NCI-H2081 treated with DMSO at 0.1 percent for 48 hours (cell line): Measurements from ENCODE around the gene DVL3.

Experiments
- DNase-seq: peaks from one replicate; lab custom pipeline; 2025; lab: John Stamatoyannopoulos, UW

DVL3 gene

DNA sequence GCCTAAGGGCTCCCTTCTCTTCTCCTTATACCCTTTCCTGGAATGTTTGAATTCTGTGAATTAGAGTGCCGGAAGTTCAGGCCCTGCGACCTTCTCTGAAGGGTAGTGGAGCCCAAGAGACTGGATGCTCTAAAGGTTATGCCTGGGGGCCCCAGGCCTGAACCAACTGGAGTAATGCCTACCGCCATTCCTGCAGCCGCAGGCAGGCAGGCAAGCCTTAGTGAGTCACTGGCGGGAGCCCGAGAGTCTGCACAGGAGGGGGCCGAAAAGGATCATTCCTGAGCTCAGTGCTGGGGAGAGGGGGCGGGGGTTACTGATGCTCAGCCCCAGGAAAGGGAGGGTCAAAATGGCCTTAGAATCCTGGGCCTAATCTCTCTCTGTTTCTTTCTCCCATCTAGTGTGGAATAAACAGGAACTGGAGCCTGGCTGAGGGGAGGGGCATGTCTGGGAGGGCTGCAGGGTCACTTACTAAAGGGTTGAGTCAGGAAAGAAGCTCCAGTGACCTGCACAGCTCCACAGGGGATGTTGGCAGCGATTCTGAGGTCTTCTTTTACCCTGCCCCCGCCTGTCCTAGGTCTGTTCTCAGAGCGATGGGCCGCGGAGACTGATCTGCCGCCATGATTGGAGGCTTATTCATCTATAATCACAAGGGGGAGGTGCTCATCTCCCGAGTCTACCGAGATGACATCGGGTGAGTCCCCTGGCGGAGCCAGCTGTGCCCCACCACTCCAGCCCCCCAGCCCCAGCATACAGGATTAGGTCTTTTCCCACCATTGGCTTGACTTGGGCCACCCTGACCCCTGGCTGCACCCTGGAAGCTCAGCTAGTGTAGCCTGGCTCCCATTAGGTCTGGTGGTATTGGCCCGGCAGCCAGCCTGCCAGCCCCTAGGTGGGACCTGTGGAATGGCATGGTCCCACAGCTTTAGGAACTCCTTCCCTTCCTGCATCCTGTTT, 21.5 kb downstream of the DVL3 start:
- DNase-seq = no peak

DNA sequence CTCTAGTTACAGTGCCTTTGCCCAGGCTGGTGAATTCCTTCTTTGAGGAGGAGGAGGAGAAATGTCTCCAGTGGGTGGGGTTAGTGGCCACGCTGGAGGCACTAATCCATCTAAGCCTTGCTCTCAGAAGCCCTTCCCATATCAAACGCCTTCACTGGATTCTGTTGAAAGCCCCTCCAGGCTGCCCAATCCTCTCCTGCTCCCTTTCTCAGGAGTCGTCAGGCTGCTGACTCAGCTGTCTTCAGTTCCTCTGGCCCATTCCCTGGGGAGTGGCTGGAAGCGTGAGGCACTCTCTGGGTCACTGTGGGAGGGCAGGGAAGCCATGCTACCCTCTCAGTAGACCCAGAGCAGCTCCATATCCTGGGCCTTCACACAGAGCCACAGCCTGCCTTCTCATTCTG, 22.2 kb downstream of the DVL3 start:
- DNase-seq = no peak

DNA sequence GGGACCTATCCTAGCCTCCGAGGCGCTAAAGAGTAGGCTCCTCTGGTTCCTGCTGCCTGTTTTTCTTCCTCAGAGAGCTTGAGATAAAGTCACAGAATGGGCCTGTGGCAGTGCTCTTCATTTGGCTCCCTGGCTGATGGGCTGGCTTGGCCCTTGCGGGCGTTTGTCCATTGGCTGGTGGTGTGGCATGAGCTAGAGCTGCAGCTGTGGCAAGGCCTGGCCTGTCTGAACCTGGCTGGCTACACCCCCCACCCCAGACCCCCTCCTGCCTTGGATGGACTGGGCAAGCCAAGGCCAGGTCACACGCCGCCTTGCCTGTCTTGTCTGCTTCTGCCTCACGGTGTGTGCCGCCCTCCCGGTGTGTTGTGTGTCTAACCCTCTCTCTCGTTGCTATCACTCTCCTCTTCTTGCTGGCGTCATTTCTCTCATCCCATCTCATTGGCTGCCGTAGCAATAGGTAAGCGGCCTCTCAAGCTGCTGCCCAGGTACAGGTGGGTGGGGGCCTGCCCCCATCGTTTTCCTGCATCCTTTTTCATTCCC, 22.7 kb downstream of the DVL3 start:
- no peak for DNase-seq

DNA sequence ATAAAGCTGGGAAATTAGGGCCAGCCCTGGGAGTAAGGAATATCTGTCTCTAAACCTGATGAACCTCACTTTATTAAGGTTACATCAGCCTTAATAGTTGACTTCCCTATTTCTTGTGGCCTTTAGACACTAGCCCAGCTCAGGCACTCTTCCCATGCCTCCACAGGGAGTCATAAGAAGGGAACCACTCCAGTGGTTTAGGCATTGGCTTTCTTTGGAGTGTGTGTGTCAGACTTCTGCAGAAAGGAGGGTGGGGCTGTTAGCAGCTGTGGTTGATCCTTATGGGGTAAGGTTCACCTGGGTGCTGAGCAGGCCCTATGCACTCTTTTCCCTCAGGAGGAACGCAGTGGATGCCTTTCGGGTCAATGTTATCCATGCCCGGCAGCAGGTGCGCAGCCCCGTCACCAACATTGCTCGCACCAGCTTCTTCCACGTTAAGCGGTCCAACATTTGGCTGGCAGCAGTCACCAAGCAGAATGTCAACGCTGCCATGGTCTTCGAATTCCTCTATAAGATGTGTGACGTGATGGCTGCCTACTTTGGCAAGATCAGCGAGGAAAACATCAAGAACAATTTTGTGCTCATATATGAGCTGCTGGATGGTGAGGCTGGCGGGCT, 23.5 kb downstream of the DVL3 start:
- no peak for DNase-seq

DNA sequence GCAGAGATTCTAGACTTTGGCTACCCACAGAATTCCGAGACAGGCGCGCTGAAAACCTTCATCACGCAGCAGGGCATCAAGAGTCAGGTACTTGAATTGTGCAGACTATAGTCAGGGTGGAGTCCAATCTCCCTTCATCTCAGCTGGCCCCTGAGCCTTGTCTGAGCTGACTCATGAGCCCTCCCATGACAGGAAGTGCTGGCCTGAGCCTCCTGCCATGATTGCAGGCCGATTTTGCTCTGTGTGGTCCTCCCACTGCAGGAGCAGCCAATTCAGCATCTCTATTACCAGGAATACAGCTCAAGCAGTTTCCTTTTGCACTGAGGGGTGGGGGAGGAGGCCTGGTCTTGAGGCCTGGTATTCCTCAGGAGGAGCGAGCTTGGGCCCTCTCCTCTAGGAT, 25.0 kb downstream of the DVL3 start:
- DNase-seq = no peak

DNA sequence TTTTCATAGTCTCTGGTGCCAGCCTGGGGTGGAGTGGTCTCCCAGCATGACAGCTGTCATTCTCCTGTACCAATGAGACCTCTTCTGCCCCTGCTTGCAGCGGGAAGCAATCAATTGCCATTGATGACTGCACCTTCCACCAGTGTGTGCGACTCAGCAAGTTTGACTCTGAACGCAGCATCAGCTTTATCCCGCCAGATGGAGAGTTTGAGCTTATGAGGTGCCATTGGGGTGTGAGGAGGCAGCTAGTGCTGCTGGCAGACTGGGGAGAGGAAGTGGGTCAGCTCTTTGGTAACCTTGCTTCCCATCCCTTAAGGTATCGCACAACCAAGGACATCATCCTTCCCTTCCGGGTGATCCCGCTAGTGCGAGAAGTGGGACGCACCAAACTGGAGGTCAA, 26.4 kb downstream of the DVL3 start:
- DNase-seq = no peak

DNA sequence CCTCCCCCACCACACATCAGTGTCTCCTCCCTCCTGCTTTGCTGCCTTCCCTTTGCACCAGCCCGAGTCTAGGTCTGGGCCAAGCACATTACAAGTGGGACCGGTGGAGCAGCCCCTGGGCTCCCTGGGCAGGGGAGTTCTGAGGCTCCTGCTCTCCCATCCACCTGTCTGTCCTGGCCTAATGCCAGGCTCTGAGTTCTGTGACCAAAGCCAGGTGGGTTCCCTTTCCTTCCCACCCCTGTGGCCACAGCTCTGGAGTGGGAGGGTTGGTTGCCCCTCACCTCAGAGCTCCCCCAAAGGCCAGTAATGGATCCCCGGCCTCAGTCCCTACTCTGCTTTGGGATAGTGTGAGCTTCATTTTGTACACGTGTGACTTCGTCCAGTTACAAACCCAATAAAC, 28.5 kb downstream of the DVL3 start:
- no peak for DNase-seq

DNA sequence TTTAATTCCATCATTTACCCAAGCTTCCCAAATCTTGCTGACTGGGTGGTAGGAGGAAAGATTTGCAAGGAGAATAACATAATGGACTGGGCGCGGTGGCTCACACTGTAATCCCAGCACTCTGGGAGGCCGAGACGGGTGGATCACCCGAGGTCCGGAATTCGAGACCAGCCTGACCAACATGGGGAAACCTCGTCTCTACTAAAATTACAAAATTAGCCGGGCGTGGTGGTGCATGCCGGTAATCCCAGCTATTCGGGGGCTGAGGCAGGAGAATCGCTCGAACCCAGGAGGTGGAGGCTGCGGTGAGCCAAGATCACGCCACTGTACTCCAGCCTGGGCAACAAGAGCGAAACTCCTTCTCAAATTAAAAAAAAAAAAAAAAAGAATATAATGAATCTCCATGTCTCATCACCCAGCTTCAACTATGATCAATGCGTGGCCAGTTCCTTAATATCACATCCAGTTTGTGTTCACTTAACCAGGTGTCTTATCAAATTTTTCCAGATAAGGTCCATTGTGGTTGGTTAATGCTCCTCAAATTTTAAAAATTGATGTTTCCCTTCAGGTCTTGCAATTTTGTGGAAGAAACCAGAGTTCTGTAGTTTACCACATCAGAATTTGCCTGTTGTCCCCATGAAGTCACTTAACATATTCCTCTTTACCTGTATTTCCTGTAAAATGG, 29.5 kb downstream of the DVL3 start:
- DNase-seq = no peak

DNA sequence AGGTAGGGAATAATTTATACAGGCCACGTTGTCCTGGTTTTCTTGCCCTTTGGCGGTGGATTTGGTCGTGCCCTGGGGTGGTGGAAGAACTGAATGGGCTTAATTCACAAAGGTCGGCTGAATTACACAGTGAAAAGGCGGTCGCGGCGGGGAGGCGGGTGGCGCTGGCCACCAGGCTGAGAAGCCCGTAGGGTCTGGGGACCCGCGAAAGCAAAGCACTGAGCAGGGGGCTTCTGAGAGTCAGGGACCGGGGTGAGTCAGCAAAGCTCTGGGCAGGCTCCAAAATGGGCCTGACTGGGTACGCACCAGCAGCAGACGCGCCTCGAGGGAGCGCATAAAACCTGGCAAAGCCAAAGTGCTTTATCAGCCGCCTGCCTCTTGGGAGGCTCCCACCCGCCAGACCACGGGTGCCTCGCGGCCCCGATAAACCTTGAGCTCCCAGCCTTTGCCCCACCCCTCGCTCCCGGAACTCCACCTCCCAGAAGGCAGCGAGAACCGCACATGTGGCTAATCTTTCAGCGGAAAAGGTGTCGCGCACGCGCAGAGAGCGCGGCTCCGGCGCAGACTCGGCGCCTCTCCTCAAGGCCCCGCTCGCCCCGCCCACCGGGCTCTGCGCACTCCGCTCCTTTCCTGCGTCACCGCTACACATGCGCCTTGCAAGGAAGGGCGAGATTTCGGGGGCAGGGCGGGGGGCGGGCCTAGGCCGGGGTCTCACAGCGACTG, 30.4 kb downstream of the DVL3 start:
- DNase-seq = peak; percentile 99

DNA sequence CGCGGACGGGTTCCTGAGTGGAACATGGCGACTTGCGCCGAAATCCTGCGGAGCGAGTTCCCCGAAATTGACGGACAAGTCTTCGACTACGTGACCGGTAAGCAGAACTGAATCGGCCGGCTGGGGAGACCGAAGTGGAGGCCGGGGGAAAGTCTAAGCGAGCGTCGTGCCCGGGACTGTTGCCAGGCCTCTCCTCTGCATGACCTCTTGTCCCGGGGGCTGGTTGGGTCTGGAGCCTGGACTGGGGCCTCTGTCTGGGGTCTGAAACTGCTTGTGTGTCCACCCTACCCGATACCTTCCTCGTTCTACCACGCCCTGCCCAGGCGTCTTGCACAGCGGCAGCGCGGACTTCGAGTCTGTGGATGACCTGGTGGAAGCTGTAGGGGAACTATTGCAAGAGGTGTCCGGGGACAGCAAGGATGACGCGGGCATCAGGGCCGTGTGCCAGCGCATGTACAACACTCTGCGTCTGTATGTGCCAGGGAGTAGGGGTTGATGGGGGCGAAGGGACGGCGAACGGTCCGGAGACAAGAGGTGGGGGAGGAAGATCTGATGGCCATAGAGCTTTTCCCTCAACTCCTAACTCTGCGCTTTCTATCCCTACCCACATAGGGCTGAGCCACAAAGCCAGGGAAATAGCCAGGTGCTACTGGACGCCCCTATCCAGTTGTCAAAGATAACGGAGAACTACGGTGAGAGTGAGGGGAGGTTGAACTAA, 31.2 kb downstream of the DVL3 start, which contains the start of gene ABCF3:
Gene ABCF3, plus strand, starts transcription at position 16 of the 718 bp plus-strand sequence. Its CDS starts 9 bp downstream, at position 25.
- DNase-seq = no peak

DNA sequence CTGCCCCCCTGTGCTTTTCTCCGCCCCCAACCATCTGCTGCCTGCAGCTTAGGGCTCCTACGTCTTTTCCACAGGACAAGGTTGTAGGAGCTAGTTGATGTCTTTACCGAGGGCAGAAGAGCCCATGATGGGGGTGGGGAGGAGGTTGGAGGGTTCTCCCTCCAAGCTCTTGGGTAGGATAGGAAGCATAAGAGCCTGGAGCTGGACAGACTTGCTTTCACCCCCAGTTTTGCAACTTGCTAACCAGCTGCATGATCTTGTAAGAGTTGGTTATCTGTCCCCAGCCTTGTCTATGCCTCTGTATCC, 31.7 kb downstream of the DVL3 start:
- no peak for DNase-seq

DNA sequence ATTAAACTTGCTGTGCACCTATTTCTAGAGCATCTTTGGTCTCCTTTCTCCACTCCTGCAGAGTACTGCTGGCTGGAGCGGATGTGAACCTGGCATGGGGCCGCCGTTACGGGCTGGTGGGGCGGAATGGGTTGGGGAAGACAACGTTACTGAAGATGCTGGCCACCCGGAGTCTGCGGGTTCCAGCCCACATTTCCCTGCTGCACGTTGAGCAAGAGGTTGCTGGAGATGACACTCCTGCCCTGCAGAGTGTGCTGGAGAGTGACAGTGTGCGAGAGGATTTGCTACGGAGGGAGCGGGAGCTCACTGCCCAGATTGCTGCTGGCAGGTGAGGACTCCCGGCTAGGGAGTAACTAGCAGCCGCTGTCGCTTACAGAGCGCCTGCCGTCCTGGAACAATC, 32.9 kb downstream of the DVL3 start:
- no peak for DNase-seq

DNA sequence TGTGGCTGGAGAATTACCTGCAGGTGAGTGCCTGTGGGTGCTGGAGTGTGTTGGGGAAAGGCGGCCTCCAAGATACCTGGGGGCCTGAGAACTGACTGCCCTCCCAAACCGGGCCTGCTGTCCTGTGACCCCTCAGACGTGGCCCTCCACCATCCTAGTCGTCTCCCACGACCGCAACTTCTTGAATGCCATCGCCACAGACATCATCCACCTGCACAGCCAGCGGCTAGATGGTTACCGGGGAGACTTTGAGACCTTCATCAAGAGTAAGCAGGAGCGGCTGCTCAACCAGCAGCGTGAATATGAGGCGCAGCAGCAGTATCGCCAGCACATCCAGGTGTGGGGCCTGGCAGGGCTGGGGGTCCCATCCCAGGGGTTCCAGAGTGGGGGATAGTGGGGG, 34.2 kb downstream of the DVL3 start:
- no peak for DNase-seq

DNA sequence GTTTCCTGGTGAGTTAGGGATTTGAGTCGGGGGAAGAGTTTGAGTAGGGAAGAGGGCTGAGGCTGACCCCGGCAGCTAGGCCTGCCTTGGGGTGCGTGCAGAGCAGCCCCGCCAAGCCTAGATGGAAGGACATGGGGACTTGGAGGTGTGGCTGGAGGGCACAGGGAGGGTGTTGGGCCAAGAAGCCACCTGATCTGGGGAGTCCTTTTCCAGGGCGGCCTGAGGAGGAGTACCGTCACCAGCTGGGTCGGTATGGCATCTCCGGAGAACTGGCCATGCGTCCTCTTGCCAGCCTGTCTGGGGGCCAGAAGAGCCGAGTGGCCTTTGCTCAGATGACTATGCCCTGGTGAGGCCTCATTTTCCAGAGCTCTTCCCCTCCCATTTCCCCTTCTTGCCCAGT, 37.7 kb downstream of the DVL3 start:
- DNase-seq = no peak

DNA sequence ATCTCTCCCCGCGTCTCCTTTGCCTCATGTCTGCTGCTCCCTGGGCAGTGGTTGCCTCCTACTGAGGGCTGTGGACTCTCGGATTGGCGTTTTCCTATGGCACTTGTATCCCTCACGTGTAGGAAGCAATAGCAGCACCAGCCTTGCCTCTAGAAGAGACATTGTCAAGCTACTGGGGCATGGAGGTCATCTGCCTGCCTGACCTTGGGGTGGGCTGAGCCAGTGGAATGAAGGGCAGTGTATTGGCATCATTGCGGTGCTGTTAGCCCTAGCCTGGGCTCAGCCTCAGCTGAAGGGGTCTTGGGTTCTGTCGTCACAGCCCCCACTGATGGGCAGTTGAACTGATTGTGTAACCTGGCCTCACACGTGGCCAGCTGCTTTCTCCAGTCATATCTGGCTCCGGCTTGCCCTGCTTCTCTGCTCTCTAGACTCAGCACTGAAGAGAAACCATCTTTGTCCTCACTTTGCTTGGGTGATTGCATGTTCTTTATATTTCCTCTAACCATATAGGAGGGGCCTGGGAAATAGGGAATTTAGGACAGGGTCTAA, 38.9 kb downstream of the DVL3 start:
- DNase-seq = no peak

DNA sequence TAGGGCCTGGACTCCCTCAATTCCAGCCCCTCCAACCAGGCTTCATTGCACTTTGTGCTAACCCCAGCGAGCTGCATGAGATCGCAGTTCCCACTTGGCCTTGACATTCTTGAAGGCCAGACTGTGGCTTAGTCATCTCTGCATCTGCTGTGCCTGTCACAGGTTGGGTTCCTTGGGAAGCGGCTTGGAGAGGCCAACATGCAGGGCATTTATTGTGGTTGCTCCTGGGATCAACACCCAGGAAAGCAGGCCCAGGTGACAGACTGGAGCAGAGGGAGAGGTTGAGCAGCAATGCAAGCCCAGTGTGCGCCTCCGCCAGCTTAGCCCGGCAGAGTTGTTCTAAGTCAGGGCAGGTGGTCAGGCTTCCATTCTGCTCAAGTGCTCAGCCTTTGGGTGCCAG, 41.4 kb downstream of the DVL3 start:
- no peak for DNase-seq

DNA sequence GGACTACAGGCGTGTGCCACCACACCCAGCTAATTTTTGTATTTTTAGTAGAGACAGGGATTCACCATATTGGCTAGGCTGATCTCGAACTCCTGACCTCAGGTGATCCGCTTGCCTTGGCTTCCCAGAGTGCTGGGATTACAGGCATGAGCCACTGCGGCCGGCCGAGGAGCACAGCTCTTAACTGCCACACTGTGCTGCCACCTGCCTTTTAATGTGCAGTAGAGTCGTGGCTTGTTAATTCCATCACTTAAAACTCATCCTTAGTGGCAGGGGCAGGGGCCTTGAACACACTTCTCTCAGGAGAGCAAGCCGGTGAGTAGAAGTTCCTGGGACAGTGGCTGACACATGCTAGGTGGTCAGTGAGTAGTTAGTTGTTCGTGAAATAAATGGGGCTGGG, 43.3 kb downstream of the DVL3 start:
- no peak for DNase-seq

DNA sequence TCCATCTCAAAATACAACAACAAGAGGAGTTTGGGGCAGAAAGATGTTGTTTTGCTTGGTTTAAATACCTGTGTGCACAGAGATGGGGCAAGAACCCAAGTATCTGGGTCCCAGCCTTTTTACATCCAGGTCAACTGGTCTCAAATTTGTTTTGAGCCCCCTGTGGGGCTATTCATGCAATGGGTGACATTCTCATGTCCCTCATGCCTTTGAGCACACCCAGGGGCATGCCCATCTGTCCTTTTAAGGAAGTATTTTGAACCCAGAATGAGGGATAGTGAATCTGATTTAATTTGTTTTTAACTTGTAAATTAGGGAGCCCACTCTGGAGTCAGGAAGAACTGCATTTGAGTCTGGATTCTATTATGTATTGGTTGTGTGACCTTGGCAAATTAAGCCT, 45.6 kb downstream of the DVL3 start:
- DNase-seq = no peak

DNA sequence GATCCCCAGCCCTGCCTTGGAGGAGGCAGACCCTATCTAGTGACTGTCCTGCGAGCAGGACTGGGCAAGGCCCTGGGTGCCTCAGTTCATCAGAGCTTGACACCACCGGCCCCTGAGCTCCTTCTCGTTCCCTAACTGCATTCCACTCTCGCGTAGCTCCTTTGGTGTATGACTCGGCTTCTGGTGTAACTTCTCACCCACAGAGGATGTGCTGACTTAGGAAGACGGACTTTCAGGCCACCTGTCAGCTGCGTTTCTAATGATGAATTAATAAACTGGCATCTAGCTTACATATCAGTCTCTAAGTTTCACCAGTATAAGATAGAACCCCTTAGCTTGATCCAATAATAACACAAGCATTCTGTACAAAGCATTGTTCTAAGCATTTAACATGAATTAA, 48.3 kb downstream of the DVL3 start:
- no peak for DNase-seq

DNA sequence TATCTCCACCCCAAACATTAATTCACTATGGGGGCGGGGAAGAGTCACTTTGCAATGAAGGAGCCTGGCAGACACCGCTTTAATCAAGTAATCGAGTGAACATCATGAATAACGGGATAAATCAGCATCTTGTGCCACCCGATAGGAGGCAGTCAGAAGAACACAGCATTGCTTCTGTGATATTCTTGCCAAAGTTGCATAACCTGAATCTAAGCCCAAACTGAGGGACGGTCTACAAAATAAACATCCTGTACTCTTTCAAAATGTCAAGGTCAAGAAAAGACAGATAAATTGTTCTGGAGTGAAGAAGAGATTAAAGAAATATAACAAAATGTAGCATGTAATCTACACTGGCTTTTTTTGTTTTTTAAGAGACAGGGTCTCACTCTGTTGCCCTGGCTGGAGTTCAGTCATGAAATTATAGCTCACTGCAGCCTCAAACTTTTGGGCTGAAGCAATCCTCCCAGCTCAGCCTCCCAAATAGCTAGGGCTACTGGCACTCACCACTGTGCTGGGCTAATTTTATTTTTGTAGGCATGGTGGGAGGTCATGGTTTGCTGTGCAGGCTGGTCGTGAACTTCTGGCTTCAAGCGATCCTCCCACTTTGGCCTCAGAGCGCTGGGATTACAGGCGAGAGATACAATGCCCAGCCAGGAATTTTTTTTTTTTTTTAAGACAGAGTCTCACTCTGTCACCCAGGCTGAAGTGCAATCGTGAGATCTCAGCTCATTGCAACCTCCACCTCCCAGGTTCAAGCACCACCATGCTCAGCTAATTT, 54.2 kb downstream of the DVL3 start:
- no peak for DNase-seq
